Immature natural killer cell (primary cell): ENCODE measurements around the gene IMPDH1. TPM values are rescaled to one million over a fixed set of nuclear protein-coding genes. Genes with fewer than 3 reads are reported as not detected.

Experiments
- DNase-seq, 3 donors: peaks; one replicate each; pipeline ENCODE4 v3.0.0; 2022; ENCODE audit warnings: mixed read lengths in 1 of 3
- H3K27ac Mint-ChIP-seq, 6 donors: one replicate each; pipeline ENCODE4 v1.8.0; 2020; ENCODE audit warnings: mixed read lengths in 6 of 6, mild to moderate bottlenecking in 5 of 6, inconsistent platforms in 4 of 6, moderate library complexity in 3 of 6
- H3K27me3 Mint-ChIP-seq, 3 donors: one replicate each; pipeline ENCODE4 v1.8.0; 2020 to 2021; ENCODE audit warnings: low read depth in 3 of 3, mild to moderate bottlenecking in 3 of 3, mixed read lengths in 3 of 3, moderate library complexity in 3 of 3, inconsistent platforms in 1 of 3
- H3K36me3 Mint-ChIP-seq, 3 donors: one replicate each; pipeline ENCODE4 v1.8.0; 2020; ENCODE audit warnings: mixed read lengths in 3 of 3, inconsistent platforms in 2 of 3, mild to moderate bottlenecking in 2 of 3
- H3K4me1 Mint-ChIP-seq, 2 donors: one replicate each; pipeline ENCODE4 v1.8.0; 2020; ENCODE audit warnings: inconsistent platforms in 2 of 2, mild to moderate bottlenecking in 2 of 2, mixed read lengths in 2 of 2, moderate library complexity in 1 of 2
- H3K4me3 Mint-ChIP-seq, 5 donors: one replicate each; pipeline ENCODE4 v1.8.0; 2020; ENCODE audit warnings: mild to moderate bottlenecking in 5 of 5, mixed read lengths in 5 of 5, inconsistent platforms in 3 of 5, moderate library complexity in 3 of 5
- H3K9me3 Mint-ChIP-seq, 6 donors: one replicate each; pipeline ENCODE4 v1.8.0; 2020; ENCODE audit warnings: mild to moderate bottlenecking in 6 of 6, mixed read lengths in 6 of 6, inconsistent platforms in 4 of 6, moderate library complexity in 3 of 6
- polyA plus RNA-seq, 3 donors: library from polyadenylated mRNA; unstranded; fragments of 300-500 nt; fragmentation: Illumina TruSeq; gene quantifications; one replicate each; pipeline ENCODE4 v1.2.3, GENCODE V29; 2021

The IMPDH1 gene
- polyA plus RNA-seq, 3 donors from 2014 or later = 39.0 to 66.0 (median 53.3) TPM

DNA sequence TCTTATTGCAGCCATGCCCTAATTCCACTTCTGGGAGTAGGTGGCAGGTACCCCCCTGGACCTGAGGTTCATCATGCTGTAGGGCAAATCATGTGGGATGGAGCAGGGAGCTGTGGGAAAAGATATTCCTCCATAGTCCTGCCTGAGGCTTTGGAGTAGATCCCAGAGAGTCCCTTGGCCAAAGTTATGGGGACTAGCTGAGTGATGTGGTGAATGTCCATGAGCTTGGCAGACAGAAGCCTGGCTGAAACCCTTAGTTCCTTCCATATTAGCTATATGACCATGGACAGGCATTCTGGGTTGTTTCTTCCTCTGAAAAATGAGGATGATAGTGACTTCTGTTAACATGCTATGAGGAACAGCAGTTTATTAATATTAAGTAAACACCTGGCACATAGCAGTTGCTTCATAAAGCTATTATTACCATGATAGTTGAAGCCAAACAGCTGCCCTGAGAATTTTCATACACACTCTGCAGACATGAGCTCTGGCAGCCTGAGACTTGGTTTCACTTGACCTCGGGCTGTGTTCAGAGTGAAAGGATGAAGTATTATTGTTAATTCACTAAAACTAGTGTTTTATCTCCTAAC, 15.0 kb upstream of the IMPDH1 start:
- DNase-seq = no peak
- Mint-ChIP-seq H3K27me3 (peaks cover 2 to 15% (median 6%) of the 10 kb centered on the region in 3 donors), H3K4me1 (peaks cover 38% of the 10 kb centered on the region in 2 donors), H3K27ac (no peak overlapping the region), H3K4me3 (no peak overlapping the region), H3K36me3 (no peaks in the 10 kb centered on the region), H3K9me3 (no peaks in the 10 kb centered on the region)

- Mint-ChIP-seq H3K36me3 (no peaks in the 10 kb centered on the region), H3K4me1 (peaks cover 38 to 44% of the 10 kb centered on the region in 2 donors), H3K27ac (peak overlapping the region; percentile 77 to 91 (median 85)), H3K27me3 (peaks cover 0 to 4% (median 2%) of the 10 kb centered on the region in 3 donors), H3K9me3 (no peaks in the 10 kb centered on the region), H3K4me3 (peak overlapping the region; percentile 62 to 78 (median 72))
- DNase-seq = peak; percentile 68 to 78 (median 69)
Measured at GRCh38 chr7:128422842-128423241, 13.1 kb upstream of the IMPDH1 start.

- no peaks in the 10 kb centered on the region for H3K36me3 Mint-ChIP-seq
- H3K4me3 Mint-ChIP-seq = peak overlapping the region; percentile 62 to 78 (median 72)
- H3K27me3 Mint-ChIP-seq = peaks cover 0 to 4% (median 2%) of the 10 kb centered on the region in 3 donors
- peak overlapping the region; percentile 30 to 91 (median 84) for H3K27ac Mint-ChIP-seq
- peaks cover 38 to 44% of the 10 kb centered on the region in 2 donors for H3K4me1 Mint-ChIP-seq
- H3K9me3 Mint-ChIP-seq = no peaks in the 10 kb centered on the region
- no peak for DNase-seq
Measured at GRCh38 chr7:128422037-128422436, 12.3 kb upstream of the IMPDH1 start.

DNA sequence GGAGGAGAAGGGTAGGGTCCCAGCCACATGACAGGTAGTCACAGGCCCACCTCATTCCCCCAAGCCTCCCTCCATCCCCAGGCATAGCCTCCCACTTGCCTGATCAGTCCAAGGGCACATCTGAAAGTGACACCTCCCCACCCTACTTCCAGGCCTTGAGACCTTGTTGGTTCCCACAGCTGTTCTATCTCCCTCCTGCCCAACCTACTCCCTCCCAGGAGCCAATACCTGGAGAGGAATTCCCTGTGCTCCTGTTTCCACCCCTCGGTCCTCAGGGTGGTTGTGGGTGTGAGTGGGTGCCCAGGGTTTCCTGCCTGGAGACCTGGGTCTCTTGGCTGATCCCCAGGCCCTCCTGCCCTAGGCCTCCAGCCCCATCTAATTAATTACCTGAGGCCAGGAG, 11.6 kb upstream of the IMPDH1 start:
- Mint-ChIP-seq H3K27me3 (peaks cover 0 to 4% (median 2%) of the 10 kb centered on the region in 3 donors), H3K36me3 (no peaks in the 10 kb centered on the region), H3K4me1 (peaks cover 38 to 44% of the 10 kb centered on the region in 2 donors), H3K4me3 (peak overlapping the region in 1 of 5 donors; percentile 38), H3K9me3 (no peaks in the 10 kb centered on the region), H3K27ac (peak overlapping the region in 2 of 6 donors; percentile 17 to 47)
- DNase-seq = no peak

DNA sequence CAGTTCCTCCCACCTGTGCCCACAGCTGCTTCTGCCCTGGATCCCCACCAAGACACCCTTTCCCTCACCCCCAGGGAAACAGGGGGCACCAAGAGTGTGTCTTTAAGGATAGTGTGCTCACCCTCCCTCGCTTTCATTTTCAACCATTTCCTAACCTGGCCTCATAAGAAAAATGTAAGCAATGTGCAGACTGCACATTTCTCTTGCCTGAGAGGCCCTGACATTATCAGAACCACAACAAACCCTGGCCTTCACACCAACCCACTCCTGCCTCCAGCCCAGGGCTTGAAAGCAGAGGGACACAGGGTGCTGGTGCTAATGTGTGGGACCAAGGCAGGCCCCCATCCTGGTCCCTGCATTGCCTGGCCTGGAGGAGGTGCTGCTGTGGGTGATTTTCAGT, 11.0 kb upstream of the IMPDH1 start:
- Mint-ChIP-seq H3K4me1 (peaks cover 38 to 44% of the 10 kb centered on the region in 2 donors), H3K36me3 (no peaks in the 10 kb centered on the region), H3K27ac (peak overlapping the region in 2 of 6 donors; percentile 41 to 47), H3K9me3 (no peaks in the 10 kb centered on the region), H3K4me3 (peak overlapping the region in 3 of 5 donors; percentile 30 to 54 (median 44)), H3K27me3 (peaks cover 0 to 4% (median 2%) of the 10 kb centered on the region in 3 donors)
- no peak for DNase-seq

DNA sequence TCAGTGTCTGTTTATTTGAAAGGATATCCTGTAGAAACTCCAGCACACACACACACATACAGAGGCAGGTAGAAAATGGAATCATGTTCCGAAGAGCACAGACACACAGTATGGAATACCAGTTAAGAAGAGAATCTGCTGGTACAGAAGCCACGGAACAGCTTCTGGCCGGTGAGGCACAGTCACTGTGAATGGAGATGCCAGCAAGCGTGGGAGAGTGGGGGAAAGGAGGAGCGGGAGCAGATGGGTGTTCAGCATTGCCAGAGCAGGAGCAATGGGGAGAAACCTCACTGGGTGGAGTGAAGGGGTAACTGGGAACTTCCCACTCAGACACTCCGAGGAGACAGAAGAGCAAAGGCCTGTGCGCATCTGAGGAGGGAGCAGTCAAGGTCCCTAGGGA, 9.5 kb upstream of the IMPDH1 start:
- Mint-ChIP-seq H3K27ac (no peak overlapping the region), H3K27me3 (peaks cover 0 to 4% (median 2%) of the 10 kb centered on the region in 3 donors), H3K9me3 (no peaks in the 10 kb centered on the region), H3K4me3 (peak overlapping the region in 2 of 5 donors; percentile 41 to 44), H3K36me3 (no peaks in the 10 kb centered on the region), H3K4me1 (peaks cover 38 to 43% of the 10 kb centered on the region in 2 donors)
- no peak for DNase-seq

- no peak overlapping the region for H3K27ac Mint-ChIP-seq
Measured at GRCh38 chr7:128417071-128417470, 7.3 kb upstream of the IMPDH1 start.

GRCh38 chr7:128415217-128415785, 5.5 kb upstream of the IMPDH1 start:
- Mint-ChIP-seq H3K9me3 (no peaks in the 10 kb centered on the region), H3K36me3 (no peaks in the 10 kb centered on the region), H3K27me3 (peaks cover 0 to 4% (median 2%) of the 10 kb centered on the region in 3 donors), H3K4me3 (no peak overlapping the region), H3K27ac (no peak overlapping the region), H3K4me1 (peaks cover 5 to 8% of the 10 kb centered on the region in 2 donors)
- DNase-seq = no peak

More at GRCh38 chr7:128417071-128417470, 7.3 kb upstream of the IMPDH1 start:
- no peak for DNase-seq
- Mint-ChIP-seq H3K27me3 (peaks cover 0 to 3% (median 0%) of the 10 kb centered on the region in 3 donors), H3K36me3 (no peaks in the 10 kb centered on the region), H3K4me1 (peaks cover 18 to 23% of the 10 kb centered on the region in 2 donors), H3K9me3 (no peaks in the 10 kb centered on the region), H3K4me3 (no peak overlapping the region)

GRCh38 chr7:128410451-128410753, 620 bp upstream of the IMPDH1 start:
- Mint-ChIP-seq H3K27me3 (peaks cover 0 to 12% (median 4%) of the 10 kb centered on the region in 3 donors), H3K36me3 (no peaks in the 10 kb centered on the region), H3K9me3 (no peaks in the 10 kb centered on the region), H3K4me1 (peaks cover 30 to 32% of the 10 kb centered on the region in 2 donors), H3K4me3 (peak overlapping the region; percentile 88 to 94 (median 91)), H3K27ac (peak overlapping the region; percentile 71 to 91 (median 83))
- DNase-seq = no peak

DNA sequence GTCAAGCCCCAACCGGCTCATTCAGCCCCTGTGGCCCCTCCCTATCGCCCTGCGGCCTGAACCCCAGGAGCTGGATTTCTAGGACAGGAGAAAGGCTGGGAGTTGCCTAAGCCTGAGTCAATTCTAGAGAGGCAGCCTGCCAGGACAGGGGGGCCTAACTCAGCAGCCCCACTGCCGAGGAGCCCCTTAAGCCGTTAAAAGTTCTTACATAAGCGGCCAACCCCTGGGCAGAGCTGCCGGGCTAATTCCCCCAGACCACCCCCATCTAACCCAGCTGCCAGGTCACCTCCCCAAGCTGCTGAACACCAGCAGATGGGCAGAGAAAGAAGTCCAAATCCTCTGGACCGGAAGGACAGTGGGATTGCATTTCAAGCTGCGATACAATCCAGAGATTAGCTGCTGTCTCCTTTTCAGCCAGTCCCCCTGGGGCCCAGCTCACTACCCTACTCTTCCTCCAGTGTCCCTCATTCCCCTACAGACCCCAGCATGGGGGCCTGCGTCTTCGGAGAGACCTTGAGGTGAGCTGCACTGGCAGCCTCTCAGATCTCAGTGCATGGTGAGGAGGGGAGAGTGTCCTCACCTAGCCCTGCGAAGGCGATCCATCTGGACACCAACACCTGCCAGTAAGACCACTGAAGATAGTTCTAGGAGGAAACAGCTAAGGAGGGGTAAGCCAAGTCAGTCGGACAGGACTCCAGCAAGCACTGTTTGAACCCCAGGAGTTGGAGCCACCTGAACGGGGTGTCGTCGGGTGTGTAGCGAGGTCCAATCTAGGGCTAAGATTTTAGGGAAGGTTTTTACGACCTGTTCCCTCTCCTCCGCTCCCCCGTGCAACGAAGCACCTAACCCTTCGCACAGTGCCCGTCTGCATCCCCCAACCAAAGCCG, 830 bp downstream of the IMPDH1 start:
- Mint-ChIP-seq H3K27ac (peak overlapping the region; percentile 77 to 87 (median 82)), H3K27me3 (peaks cover 2 to 12% (median 4%) of the 10 kb centered on the region in 3 donors), H3K4me3 (peak overlapping the region; percentile 87 to 93 (median 89)), H3K36me3 (no peaks in the 10 kb centered on the region), H3K9me3 (no peaks in the 10 kb centered on the region), H3K4me1 (peaks cover 42 to 46% of the 10 kb centered on the region in 2 donors)
- DNase-seq = no peak

GRCh38 chr7:128407751-128408708, 1.8 kb downstream of the IMPDH1 start:
- Mint-ChIP-seq H3K4me1 (peaks cover 49 to 50% of the 10 kb centered on the region in 2 donors), H3K27me3 (peaks cover 2 to 12% (median 4%) of the 10 kb centered on the region in 3 donors), H3K36me3 (peaks cover 0 to 4% (median under 1%) of the 10 kb centered on the region in 3 donors), H3K9me3 (no peaks in the 10 kb centered on the region), H3K4me3 (peak overlapping the region; percentile 29 to 93 (median 87)), H3K27ac (peak overlapping the region; percentile 6 to 80 (median 45))
- DNase-seq = no peak

GRCh38 chr7:128407233-128407589, 2.6 kb downstream of the IMPDH1 start:
- Mint-ChIP-seq H3K36me3 (peaks cover 3 to 9% (median 9%) of the 10 kb centered on the region in 3 donors), H3K4me1 (peaks cover 50 to 52% of the 10 kb centered on the region in 2 donors), H3K27ac (peak overlapping the region in 4 of 6 donors; percentile 59 to 84 (median 71)), H3K4me3 (peak overlapping the region in 4 of 5 donors; percentile 32 to 53 (median 34)), H3K9me3 (no peaks in the 10 kb centered on the region), H3K27me3 (peaks cover 2 to 12% (median 4%) of the 10 kb centered on the region in 3 donors)
- DNase-seq = no peak
